Measurements from ENCODE around the gene PHYKPL.

- TF ChIP-seq ZHX2 (IDR thresholded peaks at IDR 0.05; ENCODE audit: low read depth) (no peak), ZHX2 (CRISPR knock-in tag; IDR thresholded peaks at IDR 0.05; ENCODE audit: borderline replicate concordance) (no peak), ELK4 (CRISPR knock-in tag; IDR thresholded peaks at IDR 0.05; ENCODE audit: borderline replicate concordance) (no peak), MED8 (CRISPR knock-in tag; IDR thresholded peaks at IDR 0.05; ENCODE audit: insufficient replicate concordance) (no peak), BRF2 (CRISPR knock-in tag; IDR thresholded peaks at IDR 0.05) (no peak), ZNF580 (CRISPR knock-in tag; IDR thresholded peaks at IDR 0.05; ENCODE audit: borderline replicate concordance, low read depth) (no peak), ZNF652 (CRISPR knock-in tag; IDR thresholded peaks at IDR 0.05; ENCODE audit: borderline replicate concordance, low read depth) (no peak)
Measured at GRCh38 chr5:178201221-178201926, 31.2 kb downstream of the PHYKPL start.
